Adipocyte (in vitro differentiated cells): Measurements from ENCODE around the gene MAP3K4.

Experiments used
- DNase-seq: peaks from one replicate; pipeline ENCODE4 v3.0.0-alpha.2; 2015; ENCODE audit warnings: low read depth
- H3K27me3 ChIP-seq: replicated peaks from 2 replicates; pipeline ENCODE4 v1.7.0; 2013; ENCODE audit warnings: mild to moderate bottlenecking, low read length, moderate library complexity; ENCODE audit not compliant: control insufficient read depth, insufficient read depth
- H3K36me3 ChIP-seq: 2 replicates; pipeline ENCODE4 v1.7.0; 2013; ENCODE audit warnings: low read length, mild to moderate bottlenecking, moderate library complexity; ENCODE audit not compliant: control insufficient read depth, insufficient read depth, severe bottlenecking
- H3K4me1 ChIP-seq: 2 replicates; pipeline ENCODE4 v1.7.0; 2013; ENCODE audit warnings: mild to moderate bottlenecking, low read length, moderate library complexity; ENCODE audit not compliant: control insufficient read depth, insufficient read depth
- H3K4me3 ChIP-seq: 2 replicates; pipeline ENCODE4 v1.7.0; 2013; ENCODE audit warnings: mild to moderate bottlenecking, low read length, moderate library complexity
- H3K9ac ChIP-seq: 2 replicates; pipeline ENCODE4 v1.7.0; 2013; ENCODE audit warnings: mild to moderate bottlenecking, low read length, moderate library complexity
- H3K9me3 ChIP-seq: 2 replicates; pipeline ENCODE4 v1.7.0; 2013; ENCODE audit warnings: mild to moderate bottlenecking, low read length, moderate library complexity; ENCODE audit not compliant: control insufficient read depth

Gene MAP3K4

GRCh38 chr6:161008245-161008644, 16.7 kb downstream of the MAP3K4 start:
- Histone ChIP-seq H3K36me3 (no peaks in the 10 kb centered on the region), H3K9me3 (no peaks in the 10 kb centered on the region), H3K4me3 (no peak overlapping the region), H3K27me3 (no peaks in the 10 kb centered on the region), H3K9ac (no peak overlapping the region), H3K4me1 (peaks cover 34% of the 10 kb centered on the region)
- no peak for DNase-seq

DNA sequence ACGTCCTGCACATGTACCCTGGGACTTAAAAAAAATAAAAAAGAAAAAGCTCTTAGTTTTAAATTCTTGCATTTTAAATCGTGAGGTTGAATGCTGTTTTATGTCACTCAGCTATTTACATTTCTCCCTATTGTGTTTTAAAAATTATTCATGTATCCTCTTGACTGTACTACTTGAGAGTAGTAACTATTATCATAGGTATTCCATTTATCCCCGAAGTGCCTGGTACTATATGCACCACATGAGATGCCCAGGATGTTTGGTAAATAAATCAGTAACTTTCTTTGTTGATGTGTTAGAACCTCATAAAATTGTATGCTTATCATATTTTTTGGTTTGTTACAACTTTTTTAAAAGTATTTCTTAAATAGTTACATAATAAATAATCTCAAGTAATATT, 18.4 kb downstream of the MAP3K4 start:
- Histone ChIP-seq H3K27me3 (no peaks in the 10 kb centered on the region), H3K36me3 (no peaks in the 10 kb centered on the region), H3K4me1 (peaks cover 41% of the 10 kb centered on the region), H3K4me3 (no peak overlapping the region), H3K9me3 (no peaks in the 10 kb centered on the region), H3K9ac (no peak overlapping the region)
- DNase-seq = no peak

- Histone ChIP-seq H3K9ac (peak overlapping the region; percentile 67), H3K9me3 (no peaks in the 10 kb centered on the region), H3K4me3 (peak overlapping the region; percentile 51), H3K4me1 (peaks cover 41% of the 10 kb centered on the region), H3K27me3 (no peaks in the 10 kb centered on the region), H3K36me3 (no peaks in the 10 kb centered on the region)
- DNase-seq = peak; percentile 33
Observed at GRCh38 chr6:161010418-161010817, 18.8 kb downstream of the MAP3K4 start.

- no peak for DNase-seq
- Histone ChIP-seq H3K27me3 (no peaks in the 10 kb centered on the region), H3K9me3 (no peaks in the 10 kb centered on the region), H3K4me1 (peaks cover 41% of the 10 kb centered on the region), H3K4me3 (peak overlapping the region; percentile 51), H3K36me3 (no peaks in the 10 kb centered on the region), H3K9ac (peak overlapping the region; percentile 67)
Observed at GRCh38 chr6:161011492-161012480, 20.2 kb downstream of the MAP3K4 start.

- no peak for DNase-seq
- no peaks in the 10 kb centered on the region for H3K27me3 ChIP-seq
- H3K36me3 ChIP-seq = no peaks in the 10 kb centered on the region
- H3K9ac ChIP-seq = no peak overlapping the region
- H3K4me3 ChIP-seq = no peak overlapping the region
- H3K4me1 ChIP-seq = peaks cover 41% of the 10 kb centered on the region
- H3K9me3 ChIP-seq = no peaks in the 10 kb centered on the region
Observed at GRCh38 chr6:161013695-161014094, 22.1 kb downstream of the MAP3K4 start.

GRCh38 chr6:161017766-161018564, 26.4 kb downstream of the MAP3K4 start:
- no peak overlapping the region for H3K9ac ChIP-seq
- no peak for DNase-seq
- no peaks in the 10 kb centered on the region for H3K36me3 ChIP-seq
- H3K27me3 ChIP-seq = no peaks in the 10 kb centered on the region
- no peak overlapping the region for H3K4me3 ChIP-seq
- H3K9me3 ChIP-seq = no peaks in the 10 kb centered on the region
- H3K4me1 ChIP-seq = peaks cover 10% of the 10 kb centered on the region

DNA sequence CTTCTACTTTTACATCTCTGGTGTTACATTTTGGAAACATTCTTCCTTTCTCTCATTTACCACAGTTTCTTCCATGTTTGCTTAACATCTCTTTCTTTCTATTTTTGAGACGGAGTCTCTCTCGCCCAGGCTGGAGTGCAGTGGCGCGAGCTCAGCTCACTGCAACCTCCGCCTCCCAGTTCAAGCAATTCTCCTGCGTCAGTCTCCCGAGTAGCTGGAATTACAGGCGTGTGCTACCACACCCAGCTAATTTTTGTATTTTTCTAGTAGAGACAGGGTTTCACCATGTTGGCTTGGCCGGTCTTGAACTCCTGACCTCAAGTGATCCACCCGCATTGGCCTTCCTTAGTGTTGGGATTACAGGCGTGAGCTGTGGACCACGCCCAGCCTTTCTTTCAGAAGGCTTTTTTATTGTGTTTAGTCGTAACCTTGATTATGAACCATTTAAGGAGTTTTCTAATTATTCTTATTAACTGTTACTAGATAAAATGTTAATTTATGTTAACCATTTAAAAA, 27.8 kb downstream of the MAP3K4 start:
- DNase-seq = no peak
- H3K36me3 ChIP-seq = no peaks in the 10 kb centered on the region
- H3K9me3 ChIP-seq = no peaks in the 10 kb centered on the region
- no peak overlapping the region for H3K9ac ChIP-seq
- no peak overlapping the region for H3K4me3 ChIP-seq
- H3K27me3 ChIP-seq = no peaks in the 10 kb centered on the region
- peaks cover 6% of the 10 kb centered on the region for H3K4me1 ChIP-seq

DNA sequence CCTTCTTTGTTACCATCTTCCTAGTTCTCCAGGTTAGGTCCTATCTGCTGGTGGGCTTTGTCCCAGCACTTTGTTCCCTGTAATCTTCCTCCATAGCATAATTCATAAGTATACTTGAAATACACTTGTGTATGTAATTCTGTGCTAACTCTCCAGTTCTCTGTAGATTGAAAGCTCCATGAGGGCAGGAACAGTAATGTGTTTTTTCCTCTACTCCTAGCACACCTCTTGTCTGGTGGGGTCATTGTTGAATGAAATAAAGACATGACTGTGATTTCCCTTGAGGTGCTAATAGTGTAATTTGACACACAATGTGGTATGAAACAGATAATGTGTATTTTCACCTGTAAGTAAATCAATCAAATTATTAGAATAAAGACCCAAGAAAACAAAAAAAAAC, 30.0 kb downstream of the MAP3K4 start:
- Histone ChIP-seq H3K27me3 (no peaks in the 10 kb centered on the region), H3K9ac (no peak overlapping the region), H3K4me3 (no peak overlapping the region), H3K4me1 (peaks cover 6% of the 10 kb centered on the region), H3K36me3 (no peaks in the 10 kb centered on the region), H3K9me3 (no peaks in the 10 kb centered on the region)
- DNase-seq = no peak

DNA sequence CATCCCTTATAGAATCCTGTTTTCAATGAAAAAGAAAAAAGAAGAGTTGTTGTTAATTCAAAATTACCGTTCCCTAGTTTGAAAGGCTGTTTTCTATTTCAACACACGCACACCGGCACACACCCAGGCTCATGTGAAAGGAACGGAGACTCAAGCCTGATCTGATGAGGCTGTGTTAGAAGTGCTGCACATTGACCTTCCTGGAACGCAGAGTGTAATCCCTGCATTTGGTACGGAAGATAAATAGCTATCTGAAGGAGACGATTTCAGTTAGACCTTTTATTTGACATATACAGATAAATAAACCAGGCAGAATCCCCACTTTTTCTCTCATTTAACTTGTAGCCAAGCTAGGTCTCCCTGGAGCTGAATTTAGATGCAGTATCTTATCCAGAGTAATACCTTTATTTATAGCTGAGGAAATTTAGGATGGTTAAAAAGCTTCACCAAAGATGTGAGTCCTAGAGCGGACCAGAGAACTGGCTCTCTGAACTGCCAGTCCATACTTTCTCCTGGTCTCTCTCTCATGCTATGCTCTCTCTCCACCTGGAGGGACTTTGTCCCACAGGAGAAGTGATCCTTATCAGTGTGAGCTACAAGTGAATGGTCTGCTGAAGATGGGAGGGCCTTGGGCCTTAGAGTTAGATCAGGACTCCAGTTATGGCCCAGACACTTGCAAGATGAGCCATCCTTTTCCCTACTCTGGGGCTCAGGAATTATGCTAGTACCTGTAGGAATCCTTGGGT, 30.6 kb downstream of the MAP3K4 start:
- Histone ChIP-seq H3K27me3 (no peaks in the 10 kb centered on the region), H3K9me3 (no peaks in the 10 kb centered on the region), H3K9ac (no peak overlapping the region), H3K4me1 (peaks cover 6% of the 10 kb centered on the region), H3K36me3 (no peaks in the 10 kb centered on the region), H3K4me3 (no peak overlapping the region)
- DNase-seq = no peak

DNA sequence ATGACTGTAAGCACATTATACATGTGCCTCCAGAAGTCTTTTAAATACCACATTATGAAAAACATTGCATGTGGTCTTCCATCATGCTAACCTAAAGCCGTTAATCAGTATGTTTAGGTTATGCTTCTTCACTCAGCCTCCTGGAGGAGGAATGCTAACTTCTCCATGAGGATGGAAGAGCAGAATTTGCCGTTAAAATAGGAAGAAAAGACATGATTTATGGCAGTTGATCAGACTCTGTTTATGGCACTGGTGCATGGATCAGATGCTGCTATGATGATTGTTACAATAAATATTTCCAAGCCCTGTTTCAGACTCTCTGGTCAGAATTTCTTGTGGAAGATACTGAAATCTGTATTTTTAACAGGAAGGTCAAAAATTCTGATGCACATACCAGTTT, 31.7 kb downstream of the MAP3K4 start:
- H3K9ac ChIP-seq = no peak overlapping the region

More for the DNA sequence above, 31.7 kb downstream of the MAP3K4 start:
- no peaks in the 10 kb centered on the region for H3K9me3 ChIP-seq
- H3K36me3 ChIP-seq = no peaks in the 10 kb centered on the region
- DNase-seq = peak; percentile 29
- no peak overlapping the region for H3K4me3 ChIP-seq
- no peaks in the 10 kb centered on the region for H3K27me3 ChIP-seq
- peaks cover 6% of the 10 kb centered on the region for H3K4me1 ChIP-seq
